ENCODE measurements around the gene NEK7. TPM values are rescaled to one million over a fixed set of nuclear protein-coding genes. Genes with fewer than 3 reads are reported as not detected.

NEK7 gene
- total RNA-seq, 1 donor from 2014 or later = 63.2 TPM

GRCh38 chr1:198352975-198353695 lies 196.3 kb downstream of the NEK7 start:
- H3K4me3 Mint-ChIP-seq = no peak overlapping the region
- no peaks in the 10 kb centered on the region for H3K27me3 Mint-ChIP-seq (ENCODE audit: low read depth)
- DNase-seq (ENCODE audit: low spot score in 2 of 2, unreplicated experiment in 2 of 2) = no peak
- no peak overlapping the region for H3K27ac Mint-ChIP-seq
- H3K36me3 Mint-ChIP-seq = no peaks in the 10 kb centered on the region
- H3K4me1 Mint-ChIP-seq = peaks cover 14% of the 10 kb centered on the region
- no peak for TF ChIP-seq CTCF (IDR thresholded peaks at IDR 0.05; ENCODE audit: unreplicated experiment)
- no peaks in the 10 kb centered on the region for H3K9me3 Mint-ChIP-seq

- TF ChIP-seq CTCF (IDR thresholded peaks at IDR 0.05; ENCODE audit: unreplicated experiment) = no peak
- no peak overlapping the region for H3K4me3 Mint-ChIP-seq
- H3K36me3 Mint-ChIP-seq = no peaks in the 10 kb centered on the region
- H3K4me1 Mint-ChIP-seq = peaks cover 39% of the 10 kb centered on the region
- no peaks in the 10 kb centered on the region for H3K9me3 Mint-ChIP-seq
- H3K27ac Mint-ChIP-seq = no peak overlapping the region
- DNase-seq (ENCODE audit: low spot score in 2 of 2, unreplicated experiment in 2 of 2) = no peak
- H3K27me3 Mint-ChIP-seq (ENCODE audit: low read depth) = no peaks in the 10 kb centered on the region
Observed at GRCh38 chr1:198357937-198358336, 201.1 kb downstream of the NEK7 start.

- Mint-ChIP-seq H3K27ac (peak overlapping the region; percentile 22), H3K36me3 (no peaks in the 10 kb centered on the region), H3K4me3 (no peak overlapping the region), H3K27me3 (ENCODE audit: low read depth) (no peaks in the 10 kb centered on the region), H3K4me1 (peaks cover 31% of the 10 kb centered on the region), H3K9me3 (no peaks in the 10 kb centered on the region)
- TF ChIP-seq CTCF (IDR thresholded peaks at IDR 0.05; ENCODE audit: unreplicated experiment) = no peak
- no peak for DNase-seq (ENCODE audit: low spot score in 2 of 2, unreplicated experiment in 2 of 2)
Observed at GRCh38 chr1:198359024-198359653, 202.3 kb downstream of the NEK7 start.

GRCh38 chr1:198360208-198360729 lies 203.5 kb downstream of the NEK7 start:
- no peaks in the 10 kb centered on the region for H3K36me3 Mint-ChIP-seq
- TF ChIP-seq CTCF (IDR thresholded peaks at IDR 0.05; ENCODE audit: unreplicated experiment) = no peak
- DNase-seq (ENCODE audit: low spot score in 2 of 2, unreplicated experiment in 2 of 2) = no peak
- peaks cover 31% of the 10 kb centered on the region for H3K4me1 Mint-ChIP-seq
- H3K27ac Mint-ChIP-seq = peak overlapping the region; percentile 33
- H3K4me3 Mint-ChIP-seq = no peak overlapping the region
- no peaks in the 10 kb centered on the region for H3K9me3 Mint-ChIP-seq
- no peaks in the 10 kb centered on the region for H3K27me3 Mint-ChIP-seq (ENCODE audit: low read depth)

GRCh38 chr1:198361237-198361767 lies 204.5 kb downstream of the NEK7 start:
- no peaks in the 10 kb centered on the region for H3K9me3 Mint-ChIP-seq
- no peaks in the 10 kb centered on the region for H3K27me3 Mint-ChIP-seq (ENCODE audit: low read depth)
- no peak overlapping the region for H3K4me3 Mint-ChIP-seq

More at GRCh38 chr1:198361237-198361767, 204.5 kb downstream of the NEK7 start:
- peak overlapping the region; percentile 4 for H3K27ac Mint-ChIP-seq
- H3K4me1 Mint-ChIP-seq = peaks cover 31% of the 10 kb centered on the region
- TF ChIP-seq CTCF (IDR thresholded peaks at IDR 0.05; ENCODE audit: unreplicated experiment) = no peak
- DNase-seq (ENCODE audit: low spot score in 2 of 2, unreplicated experiment in 2 of 2) = no peak
- H3K36me3 Mint-ChIP-seq = no peaks in the 10 kb centered on the region

Data from mesothelial cell of epicardium (in vitro differentiated cells).